Smooth muscle cell (in vitro differentiated cells): ENCODE results near the gene ZBTB5. TPM values are rescaled to one million over a fixed set of nuclear protein-coding genes. Genes with fewer than 3 reads are reported as not detected.

Source experiments
- DNase-seq: peaks from one replicate; lab custom pipeline; 2025; ENCODE audit not compliant: unreplicated experiment; lab: John Stamatoyannopoulos, UW
- H2AFZ ChIP-seq: fragments of 200-600 bp; sonication (generic); 2 replicates; pipeline ENCODE4 v1.6.0; 2016; ENCODE audit warnings: antibody characterized with exemption, low read depth, mild to moderate bottlenecking
- H3F3A ChIP-seq: fragments of 200-600 bp; sonication (generic); 2 replicates; pipeline ENCODE4 v1.6.0; 2017; ENCODE audit warnings: antibody characterized with exemption, low read depth
- H3K27ac ChIP-seq: fragments of 200-600 bp; sonication (generic); 2 replicates; pipeline ENCODE4 v1.5.1; 2016; ENCODE audit warnings: low read depth, mild to moderate bottlenecking
- H3K27me3 ChIP-seq: fragments of 200-600 bp; sonication (generic); 2 replicates; pipeline ENCODE4 v1.6.1; 2016; ENCODE audit warnings: low read depth, mild to moderate bottlenecking
- H3K36me3 ChIP-seq: fragments of 200-600 bp; sonication (generic); 2 replicates; pipeline ENCODE4 v1.5.1; 2016; ENCODE audit warnings: low read depth
- H3K4me1 ChIP-seq: fragments of 200-600 bp; sonication (generic); 2 replicates; pipeline ENCODE4 v1.5.1; 2016; ENCODE audit warnings: low read depth
- H3K4me2 ChIP-seq: fragments of 200-600 bp; sonication (generic); 2 replicates; pipeline ENCODE4 v1.6.0; 2016; ENCODE audit warnings: mild to moderate bottlenecking
- H3K4me3 ChIP-seq: fragments of 200-600 bp; sonication (generic); 2 replicates; pipeline ENCODE4 v1.5.1; 2016; ENCODE audit warnings: mild to moderate bottlenecking
- H3K79me2 ChIP-seq: fragments of 200-600 bp; sonication (generic); 2 replicates; pipeline ENCODE4 v1.6.0; 2016; ENCODE audit warnings: low read depth, mild to moderate bottlenecking
- H3K9ac ChIP-seq: fragments of 200-600 bp; sonication (generic); 2 replicates; pipeline ENCODE4 v1.6.0; 2016; ENCODE audit warnings: low read depth
- H3K9me3 ChIP-seq: fragments of 200-600 bp; sonication (generic); replicated peaks from 2 replicates; pipeline ENCODE4 v1.5.1; 2016; ENCODE audit warnings: low read depth
- H4K20me1 ChIP-seq: fragments of 200-600 bp; sonication (generic); 2 replicates; pipeline ENCODE4 v1.6.0; 2016; ENCODE audit warnings: low read depth
- CTCF ChIP-seq: fragments of 200-600 bp; sonication (generic); IDR thresholded peaks from 2 replicates; pipeline ENCODE4 v1.5.1; 2017; ENCODE audit warnings: borderline replicate concordance, mild to moderate bottlenecking, antibody characterized with exemption; ENCODE audit not compliant: insufficient read depth, poor library complexity, severe bottlenecking
- whole genome bisulfite sequencing: methylation state at CpG from one replicate; pipeline ENCODE4 v1.1.7; 2016; ENCODE audit warnings: low lambda C conversion rate; 5-methylcytosine and 5-hydroxymethylcytosine counted together
- polyA plus RNA-seq: library from polyadenylated mRNA; unstranded; fragments of >200 nt; fragmentation: Nextera tagmentation; extraction: Ambion mirVana; gene quantifications from 2 replicates; pipeline ENCODE4 v1.2.1, GENCODE V29; 2016
- total RNA-seq: library from RNA; depleted of rRNA; stranded (reverse); fragments of >200 nt; gene quantifications from 2 replicates; pipeline ENCODE4 v1.2.3, GENCODE V29; 2014

ZBTB5 gene
- total and polyA plus RNA-seq, 2 experiments from 2014 or later, result 4.3 to 21.8 TPM

GRCh38 chr9:37455884-37456647 is 9.2 kb downstream of the ZBTB5 start:
- no peak for DNase-seq
- H3K79me2 ChIP-seq, result peaks cover 98% of the 10 kb centered on the region
- TF ChIP-seq CTCF, result no peak

GRCh38 chr9:37454238-37454637 is 11.0 kb downstream of the ZBTB5 start:
- Histone ChIP-seq H3K27me3 (no peaks in the 10 kb centered on the region), H3K9ac (no peak overlapping the region), H3K9me3 (no peaks in the 10 kb centered on the region), H3K4me3 (no peak overlapping the region), H3K36me3 (no peaks in the 10 kb centered on the region), H3K4me1 (peaks cover 5% of the 10 kb centered on the region), H3K4me2 (no peak overlapping the region), H3F3A (no peaks in the 10 kb centered on the region), H3K79me2 (peaks cover 98% of the 10 kb centered on the region), H2AFZ (no peak overlapping the region), H4K20me1 (peaks cover 100% of the 10 kb centered on the region), H3K27ac (no peak overlapping the region)
- no peak for DNase-seq
- TF ChIP-seq CTCF, result no peak

More at GRCh38 chr9:37455884-37456647, 9.2 kb downstream of the ZBTB5 start:
- H3K4me2 ChIP-seq, result no peak overlapping the region
- no peaks in the 10 kb centered on the region for H3K4me1 ChIP-seq
- WGBS, result 80% methylated on average over 7 of the region's 7 CpGs
- H3K4me3 ChIP-seq, result no peak overlapping the region
- H3K9ac ChIP-seq, result no peak overlapping the region
- no peaks in the 10 kb centered on the region for H3F3A ChIP-seq
- H3K27ac ChIP-seq, result peak overlapping the region; percentile 40
- peaks cover 100% of the 10 kb centered on the region for H4K20me1 ChIP-seq
- no peaks in the 10 kb centered on the region for H3K27me3 ChIP-seq
- H3K9me3 ChIP-seq, result no peaks in the 10 kb centered on the region
- H3K36me3 ChIP-seq, result no peaks in the 10 kb centered on the region
- H2AFZ ChIP-seq, result no peak overlapping the region

- H3K4me1 ChIP-seq, result peaks cover 8% of the 10 kb centered on the region
- H3K27ac ChIP-seq, result no peak overlapping the region
- no peak overlapping the region for H3K4me3 ChIP-seq
- H3K36me3 ChIP-seq, result no peaks in the 10 kb centered on the region
- no peaks in the 10 kb centered on the region for H3K27me3 ChIP-seq
- H3K4me2 ChIP-seq, result no peak overlapping the region
- no peaks in the 10 kb centered on the region for H3F3A ChIP-seq
- no peak for DNase-seq
- peaks cover 100% of the 10 kb centered on the region for H4K20me1 ChIP-seq
- H2AFZ ChIP-seq, result no peak overlapping the region
- no peak for TF ChIP-seq CTCF
- 100% methylated on average over 1 of the region's 1 CpG for WGBS
- peaks cover 98% of the 10 kb centered on the region for H3K79me2 ChIP-seq
- no peaks in the 10 kb centered on the region for H3K9me3 ChIP-seq
- no peak overlapping the region for H3K9ac ChIP-seq
Measured at GRCh38 chr9:37453827-37454226, 11.4 kb downstream of the ZBTB5 start.

- no peak overlapping the region for H2AFZ ChIP-seq
- no peak overlapping the region for H3K4me2 ChIP-seq
- H3K9me3 ChIP-seq, result no peaks in the 10 kb centered on the region
- no peak overlapping the region for H3K27ac ChIP-seq
- H3K9ac ChIP-seq, result no peak overlapping the region
- H4K20me1 ChIP-seq, result peaks cover 100% of the 10 kb centered on the region
- H3K79me2 ChIP-seq, result peaks cover 97% of the 10 kb centered on the region
- peaks cover 8% of the 10 kb centered on the region for H3K4me1 ChIP-seq
- no peaks in the 10 kb centered on the region for H3K36me3 ChIP-seq
- TF ChIP-seq CTCF, result no peak
- DNase-seq, result no peak
- H3F3A ChIP-seq, result no peaks in the 10 kb centered on the region
- H3K4me3 ChIP-seq, result no peak overlapping the region
- 91% methylated on average over 1 of the region's 1 CpG for WGBS
- no peaks in the 10 kb centered on the region for H3K27me3 ChIP-seq
Measured at GRCh38 chr9:37452611-37453010, 12.6 kb downstream of the ZBTB5 start.
